Measurements from ENCODE around the gene TLE3. TPM values are rescaled to one million over a fixed set of nuclear protein-coding genes. Genes with fewer than 3 reads are reported as not detected.

The TLE3 gene
- polyA plus RNA-seq, 1 donor (not counting 4 experiments of a cell fraction or from before 2014, with no cell fraction given), result 8.3 TPM

DNA sequence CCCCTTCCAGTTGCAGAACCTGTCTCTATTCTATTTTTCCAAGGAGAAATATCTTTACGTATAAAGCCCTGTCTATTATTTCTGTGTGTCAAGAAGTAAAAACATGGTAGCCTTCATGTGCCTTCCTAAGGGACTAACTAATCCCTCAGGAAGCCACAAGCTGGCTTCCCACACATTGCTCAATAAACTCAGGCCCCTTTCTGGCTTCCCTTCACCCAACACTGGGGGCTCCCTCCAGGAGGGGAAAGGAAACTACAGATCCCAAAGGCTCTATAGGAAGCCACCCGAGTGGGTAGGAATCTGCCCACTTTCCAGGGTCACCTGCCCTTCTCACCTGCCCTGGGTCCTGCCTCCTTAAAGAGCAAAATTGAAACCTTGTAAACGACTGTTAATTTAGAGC is 4.6 kb downstream of the TLE3 start:
- Histone ChIP-seq H4K20me1 (ENCODE audit: control insufficient read depth, extremely low read depth, insufficient read depth, low read length) (peaks cover 17% of the 10 kb centered on the region), H3K79me2 (ENCODE audit: control insufficient read depth, insufficient read depth, low read length) (peaks cover 18% of the 10 kb centered on the region), H3K27me3 (ENCODE audit: control insufficient read depth, extremely low read depth, insufficient read depth, low read length) (no peaks in the 10 kb centered on the region), H3K36me3 (ENCODE audit: control insufficient read depth in 2 of 2, extremely low read depth in 1 of 2, insufficient read depth in 2 of 2, low read length in 2 of 2) (peaks cover 6 to 18% of the 10 kb centered on the region in 2 experiments), H3K9ac (ENCODE audit: control insufficient read depth, extremely low read depth, insufficient read depth, low read length) (no peak overlapping the region), H3K4me3 (ENCODE audit: control insufficient read depth in 2 of 3, extremely low read depth in 1 of 3, insufficient read depth in 2 of 3, low read depth in 1 of 3, low read length in 3 of 3) (no peak overlapping the region), H3K9me1 (ENCODE audit: control insufficient read depth, extremely low read depth, insufficient read depth, low read length) (peaks cover 10% of the 10 kb centered on the region), H3K27ac (ENCODE audit: control insufficient read depth, insufficient read depth, low read length) (no peak overlapping the region), H2AFZ (ENCODE audit: control insufficient read depth, low read length) (no peak overlapping the region), H3K4me2 (ENCODE audit: control insufficient read depth, extremely low read depth, insufficient read depth, low read depth, low read length) (peak overlapping the region; percentile 60), H3K9me3 (ENCODE audit: control insufficient read depth, low read depth, low read length) (no peaks in the 10 kb centered on the region), H3K4me1 (ENCODE audit: control insufficient read depth, extremely low read depth, insufficient read depth, low read length) (peaks cover 42% of the 10 kb centered on the region)
- dilution Hi-C loops (cut with MboI; ENCODE audit: extremely low pct_ligation_motif_present, low sequenced_read_pairs), result no loop called here
- no peak for TF ChIP-seq EZH2 (IDR thresholded peaks at IDR 0.05; ENCODE audit: low read length)
- TF ChIP-seq, protein P1, sequence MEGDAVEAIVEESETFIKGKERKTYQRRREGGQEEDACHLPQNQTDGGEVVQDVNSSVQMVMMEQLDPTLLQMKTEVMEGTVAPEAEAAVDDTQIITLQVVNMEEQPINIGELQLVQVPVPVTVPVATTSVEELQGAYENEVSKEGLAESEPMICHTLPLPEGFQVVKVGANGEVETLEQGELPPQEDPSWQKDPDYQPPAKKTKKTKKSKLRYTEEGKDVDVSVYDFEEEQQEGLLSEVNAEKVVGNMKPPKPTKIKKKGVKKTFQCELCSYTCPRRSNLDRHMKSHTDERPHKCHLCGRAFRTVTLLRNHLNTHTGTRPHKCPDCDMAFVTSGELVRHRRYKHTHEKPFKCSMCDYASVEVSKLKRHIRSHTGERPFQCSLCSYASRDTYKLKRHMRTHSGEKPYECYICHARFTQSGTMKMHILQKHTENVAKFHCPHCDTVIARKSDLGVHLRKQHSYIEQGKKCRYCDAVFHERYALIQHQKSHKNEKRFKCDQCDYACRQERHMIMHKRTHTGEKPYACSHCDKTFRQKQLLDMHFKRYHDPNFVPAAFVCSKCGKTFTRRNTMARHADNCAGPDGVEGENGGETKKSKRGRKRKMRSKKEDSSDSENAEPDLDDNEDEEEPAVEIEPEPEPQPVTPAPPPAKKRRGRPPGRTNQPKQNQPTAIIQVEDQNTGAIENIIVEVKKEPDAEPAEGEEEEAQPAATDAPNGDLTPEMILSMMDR (optimal IDR thresholded peaks at IDR 0.05 in 1 of 3, IDR thresholded peaks at IDR 0.05 in 1 of 3, conservative IDR thresholded peaks at IDR 0.05 in 1 of 3; ENCODE audit: extremely low read depth in 1 of 3, insufficient read depth in 2 of 3, low read length in 3 of 3), result no peak
- DNase-seq (ENCODE audit: low read depth, low spot score) (no peak), FAIRE-seq (no peak)

DNA sequence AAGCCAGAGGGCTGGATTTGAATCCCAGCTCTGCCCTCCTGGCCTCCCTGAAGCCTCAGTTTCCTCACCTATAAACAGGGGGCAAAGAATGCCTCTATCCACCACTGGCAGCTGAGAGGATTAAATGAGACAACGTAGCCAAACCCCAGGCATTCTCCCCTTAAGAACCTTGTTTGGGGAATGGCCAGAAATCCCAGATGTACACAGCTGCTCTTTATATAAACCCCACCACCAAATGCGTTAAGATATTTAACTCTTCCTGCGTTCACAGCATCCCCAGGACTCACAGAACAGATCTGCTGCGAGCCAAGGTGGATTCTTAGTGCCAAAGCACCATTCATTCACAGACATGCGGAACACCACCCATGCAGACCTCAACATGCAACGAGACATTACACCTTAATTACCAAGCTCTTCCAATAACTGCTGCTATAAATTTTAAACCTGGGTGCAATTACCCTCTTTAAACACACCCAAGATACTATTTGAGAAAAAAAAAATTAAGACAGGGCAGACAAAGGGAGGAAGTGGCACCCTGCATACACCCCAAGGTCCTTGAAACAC is 5.2 kb downstream of the TLE3 start:
- Histone ChIP-seq H3K4me3 (ENCODE audit: control insufficient read depth in 2 of 3, extremely low read depth in 1 of 3, insufficient read depth in 2 of 3, low read depth in 1 of 3, low read length in 3 of 3) (peak overlapping the region in 1 of 3 experiments; percentile 21), H3K4me1 (ENCODE audit: control insufficient read depth, extremely low read depth, insufficient read depth, low read length) (peaks cover 41% of the 10 kb centered on the region), H4K20me1 (ENCODE audit: control insufficient read depth, extremely low read depth, insufficient read depth, low read length) (peaks cover 17% of the 10 kb centered on the region)

More for the DNA sequence above, 5.2 kb downstream of the TLE3 start:
- Histone ChIP-seq H3K9ac (ENCODE audit: control insufficient read depth, extremely low read depth, insufficient read depth, low read length) (peak overlapping the region; percentile 45), H3K36me3 (ENCODE audit: control insufficient read depth in 2 of 2, extremely low read depth in 1 of 2, insufficient read depth in 2 of 2, low read length in 2 of 2) (peaks cover 6 to 21% of the 10 kb centered on the region in 2 experiments), H3K79me2 (ENCODE audit: control insufficient read depth, insufficient read depth, low read length) (peaks cover 19% of the 10 kb centered on the region), H3K27me3 (ENCODE audit: control insufficient read depth, extremely low read depth, insufficient read depth, low read length) (no peaks in the 10 kb centered on the region), H3K27ac (ENCODE audit: control insufficient read depth, insufficient read depth, low read length) (peak overlapping the region; percentile 44), H2AFZ (ENCODE audit: control insufficient read depth, low read length) (no peak overlapping the region), H3K9me3 (ENCODE audit: control insufficient read depth, low read depth, low read length) (no peaks in the 10 kb centered on the region), H3K4me2 (ENCODE audit: control insufficient read depth, extremely low read depth, insufficient read depth, low read depth, low read length) (peak overlapping the region; percentile 60), H3K9me1 (ENCODE audit: control insufficient read depth, extremely low read depth, insufficient read depth, low read length) (peaks cover 10% of the 10 kb centered on the region)
- dilution Hi-C loops (cut with MboI; ENCODE audit: extremely low pct_ligation_motif_present, low sequenced_read_pairs), result no loop called here
- TF ChIP-seq EZH2 (IDR thresholded peaks at IDR 0.05; ENCODE audit: low read length), result no peak
- TF ChIP-seq, protein P1 (optimal IDR thresholded peaks at IDR 0.05 in 1 of 3, IDR thresholded peaks at IDR 0.05 in 1 of 3, conservative IDR thresholded peaks at IDR 0.05 in 1 of 3; ENCODE audit: extremely low read depth in 1 of 3, insufficient read depth in 2 of 3, low read length in 3 of 3), result no peak
- DNase-seq (ENCODE audit: low read depth, low spot score) (no peak), FAIRE-seq (no peak)
